BLaER1 treated with 17β-estradiol and CSF1 and Interleukin-3, amounts not matched to agents 10 nM and 100 nM (cell line): ENCODE data around the gene SRR.
A peak's percentile ranks its signal among the peaks of the same experiment; 100 is the strongest.

Experiments used
- H3K27ac ChIP-seq, 11 experiments: shearing (Covaris generic); formaldehyde crosslinking; 2 replicates each; pipeline ENCODE4 v1.8.1; 2022
- H3K27me3 ChIP-seq, 11 experiments: shearing (Covaris generic); formaldehyde crosslinking; 2 replicates each; pipeline ENCODE4 v1.8.1; 2022
- H3K36me3 ChIP-seq, 11 experiments: shearing (Covaris generic); formaldehyde crosslinking; 2 replicates each; pipeline ENCODE4 v1.8.1; 2022
- H3K4me1 ChIP-seq, 10 experiments: shearing (Covaris generic); formaldehyde crosslinking; 2 replicates each; pipeline ENCODE4 v1.8.1; 2022
- H3K4me2 ChIP-seq, 11 experiments: shearing (Covaris generic); formaldehyde crosslinking; 2 replicates each; pipeline ENCODE4 v1.8.1; 2022
- H3K4me3 ChIP-seq, 10 experiments: shearing (Covaris generic); formaldehyde crosslinking; 2 replicates each; pipeline ENCODE4 v1.8.1; 2022
- H3K9ac ChIP-seq, 11 experiments: shearing (Covaris generic); formaldehyde crosslinking; 2 replicates each; pipeline ENCODE4 v1.8.1; 2022
- H3K9me3 ChIP-seq, 11 experiments: shearing (Covaris generic); formaldehyde crosslinking; replicated peaks in 1 of 11; 2 replicates each; pipeline ENCODE4 v1.8.1; 2022
- H4K20me1 ChIP-seq, 11 experiments: shearing (Covaris generic); formaldehyde crosslinking; 2 replicates each; pipeline ENCODE4 v1.8.1; 2022
- Cebpa-rat ChIP-seq, 11 experiments: shearing (Covaris generic); IDR thresholded peaks; 2 replicates each; pipeline ENCODE4 v1.8.1; 2022

Gene SRR

DNA sequence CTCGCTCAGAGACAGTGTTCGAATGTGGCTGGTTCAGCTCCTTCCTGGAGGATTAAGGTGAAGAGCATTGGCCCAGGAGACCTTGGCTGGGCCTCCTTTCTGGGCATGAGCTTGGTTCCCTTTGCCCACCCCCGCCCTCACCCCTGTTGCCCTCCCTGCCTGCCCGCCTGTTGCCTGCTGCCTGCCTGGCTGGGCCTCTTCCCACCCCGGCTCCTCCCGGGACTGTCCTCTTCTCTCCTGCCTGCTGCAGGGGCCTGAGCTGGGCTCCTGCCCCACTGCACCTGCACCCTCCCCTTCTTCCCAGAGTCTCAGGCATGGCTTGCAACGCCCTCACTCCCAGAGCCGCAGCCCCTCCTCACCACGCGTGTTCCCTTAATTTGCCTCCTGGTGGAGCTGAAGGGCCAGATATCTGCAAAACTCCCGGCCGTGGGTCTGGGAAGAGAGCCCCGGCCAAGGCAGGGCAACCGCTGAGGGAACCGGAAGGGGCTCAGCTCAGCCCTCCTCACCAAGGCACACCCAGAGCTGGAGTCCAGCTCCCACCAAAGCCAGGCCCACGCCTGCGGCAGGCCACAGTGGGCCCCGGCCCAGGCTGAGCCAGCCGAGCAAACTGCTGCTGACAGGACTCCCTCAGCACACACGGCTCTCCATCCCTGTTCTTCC lies 65.9 kb downstream of the SRR start:
- peak overlapping the region; percentile 68 to 92 (median 82); a peak in 21 of 22 replicates for H3K4me2 ChIP-seq
- no peaks in the 10 kb centered on the region for H3K27me3 ChIP-seq
- peaks cover 29 to 63% (median 51%) of the 10 kb centered on the region in 11 experiments for H3K36me3 ChIP-seq
- no peak for TF ChIP-seq Cebpa-rat (IDR thresholded peaks at IDR 0.05)
- peak overlapping the region in 9 of 11 experiments; percentile 28 to 67 (median 53); a peak in 18 of 22 replicates for H3K9ac ChIP-seq
- H4K20me1 ChIP-seq: peaks cover 0 to 32% (median 0%) of the 10 kb centered on the region in 11 experiments; a peak in 4 of 22 replicates
- peak overlapping the region in 2 of 10 experiments; percentile 19 to 36; a peak in 1 of 20 replicates for H3K4me3 ChIP-seq
- H3K27ac ChIP-seq: peak overlapping the region in 8 of 11 experiments; percentile 41 to 75 (median 62); a peak in 16 of 22 replicates
- H3K9me3 ChIP-seq: no peaks in the 10 kb centered on the region
- peaks cover 20 to 43% (median 38%) of the 10 kb centered on the region in 10 experiments for H3K4me1 ChIP-seq

DNA sequence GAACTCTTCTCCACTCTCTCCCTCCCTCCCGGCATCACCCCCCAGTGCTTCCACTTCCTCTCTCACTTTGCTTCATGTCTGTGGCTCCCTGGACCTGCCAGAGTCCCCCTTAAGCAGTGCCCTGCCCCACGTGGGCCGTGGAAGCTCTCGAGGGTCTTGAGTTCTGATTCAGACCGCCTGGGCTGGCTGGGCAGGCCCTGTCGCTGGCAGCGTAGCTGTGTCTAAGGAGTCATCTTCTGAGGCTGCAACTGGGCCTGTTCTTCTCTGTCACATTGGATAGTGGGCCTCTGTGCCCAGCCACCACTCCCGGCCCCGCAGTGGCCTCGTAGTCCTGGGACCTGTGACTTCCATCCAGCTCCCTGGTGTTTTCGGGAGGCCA lies 66.5 kb downstream of the SRR start:
- H3K27me3 ChIP-seq: no peaks in the 10 kb centered on the region
- H3K9me3 ChIP-seq: no peaks in the 10 kb centered on the region
- H3K36me3 ChIP-seq: peaks cover 30 to 62% (median 50%) of the 10 kb centered on the region in 11 experiments
- H3K9ac ChIP-seq: peak overlapping the region in 9 of 11 experiments; percentile 28 to 67 (median 53); a peak in 12 of 22 replicates
- peaks cover 20 to 48% (median 38%) of the 10 kb centered on the region in 10 experiments for H3K4me1 ChIP-seq
- peaks cover 0 to 32% (median 0%) of the 10 kb centered on the region in 11 experiments; a peak in 4 of 22 replicates for H4K20me1 ChIP-seq
- no peak for TF ChIP-seq Cebpa-rat (IDR thresholded peaks at IDR 0.05)
- peak overlapping the region in 8 of 11 experiments; percentile 70 to 92 (median 85); a peak in 10 of 22 replicates for H3K4me2 ChIP-seq
- peak overlapping the region in 8 of 11 experiments; percentile 41 to 75 (median 62); a peak in 14 of 22 replicates for H3K27ac ChIP-seq
- no peak overlapping the region for H3K4me3 ChIP-seq

DNA sequence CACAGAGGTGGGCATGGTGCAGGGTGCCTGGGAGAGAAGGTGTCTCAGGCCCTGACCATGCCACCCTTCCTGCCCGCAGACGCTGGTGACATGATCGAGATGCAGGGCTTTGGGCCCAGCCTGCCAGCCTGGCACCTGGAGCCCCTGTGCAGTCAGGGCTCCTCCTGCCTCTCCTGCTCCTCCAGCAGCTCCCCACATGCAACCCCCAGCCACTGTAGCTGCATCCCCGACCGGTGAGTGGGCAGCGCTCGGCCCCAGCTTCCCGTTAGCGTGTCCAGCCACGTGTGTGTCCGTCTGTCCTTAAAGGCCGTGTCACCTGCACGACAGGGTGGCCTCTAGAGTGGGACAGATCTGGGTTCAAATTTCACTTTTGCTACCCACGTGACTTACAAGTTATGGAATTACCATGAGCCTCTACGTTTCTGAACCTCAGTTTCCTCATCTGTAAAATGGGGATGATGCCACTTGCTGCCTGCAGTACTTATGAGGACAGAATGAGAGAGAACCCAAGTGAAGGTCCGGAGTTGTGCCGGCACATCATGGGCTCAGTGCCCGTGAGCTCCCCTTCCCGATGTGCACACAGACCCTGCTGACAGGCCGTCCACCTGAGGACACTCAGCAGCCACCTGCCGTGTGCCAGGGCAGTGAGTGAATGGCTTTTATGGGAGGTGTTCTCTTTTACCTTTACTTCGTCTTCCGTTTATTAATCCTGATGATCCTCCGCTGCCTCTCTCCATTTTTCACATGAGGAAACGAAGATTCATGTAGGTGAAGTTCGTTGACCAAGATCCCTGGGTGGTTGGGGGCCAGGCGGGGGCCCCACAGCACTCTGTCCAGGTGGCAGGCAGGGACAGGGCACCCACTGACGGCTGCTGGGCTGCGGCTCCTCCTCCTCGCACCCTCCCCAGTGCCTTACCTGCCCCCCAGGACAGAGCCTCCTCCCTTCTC lies 67.7 kb downstream of the SRR start:
- no peak overlapping the region for H3K4me2 ChIP-seq
- peak overlapping the region in 3 of 11 experiments; percentile 66 to 73 (median 70); a peak in 1 of 22 replicates for H3K27ac ChIP-seq
- no peak overlapping the region; a peak in 2 of 22 replicates for H3K9ac ChIP-seq
- TF ChIP-seq Cebpa-rat (IDR thresholded peaks at IDR 0.05): no peak
- peaks cover 20 to 50% (median 38%) of the 10 kb centered on the region in 10 experiments for H3K4me1 ChIP-seq
- H3K9me3 ChIP-seq: no peaks in the 10 kb centered on the region
- H4K20me1 ChIP-seq: peaks cover 0 to 32% (median 0%) of the 10 kb centered on the region in 11 experiments; a peak in 4 of 22 replicates
- no peaks in the 10 kb centered on the region for H3K27me3 ChIP-seq
- H3K4me3 ChIP-seq: no peak overlapping the region
- H3K36me3 ChIP-seq: peaks cover 33 to 62% (median 52%) of the 10 kb centered on the region in 11 experiments

DNA sequence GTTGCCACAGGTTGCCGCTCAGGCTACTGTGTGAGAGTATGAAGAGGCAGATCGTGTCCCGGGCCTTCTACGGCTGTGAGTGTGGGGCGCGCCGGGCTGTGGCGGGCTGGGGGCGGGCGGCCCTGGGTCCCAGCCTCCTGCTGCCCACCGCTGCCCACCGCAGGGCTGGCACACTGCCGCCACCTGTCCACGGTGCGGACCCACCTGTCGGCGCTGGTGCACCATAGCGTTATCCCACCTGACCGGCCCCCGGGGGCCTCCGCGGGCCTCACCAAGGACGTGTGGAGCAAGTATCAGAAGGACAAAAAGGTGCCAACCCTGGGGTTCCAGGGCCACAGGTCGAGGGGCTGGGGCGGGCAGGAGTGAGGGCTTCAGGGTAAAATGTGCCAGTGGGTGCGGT lies 68.4 kb downstream of the SRR start:
- Histone ChIP-seq H3K27me3 (no peaks in the 10 kb centered on the region), H4K20me1 (peaks cover 0 to 32% (median 0%) of the 10 kb centered on the region in 11 experiments; a peak in 5 of 22 replicates), H3K4me3 (no peak overlapping the region), H3K36me3 (peaks cover 35 to 63% (median 55%) of the 10 kb centered on the region in 11 experiments), H3K27ac (peak overlapping the region in 1 of 11 experiments; percentile 4; a peak in 1 of 22 replicates), H3K4me2 (no peak overlapping the region), H3K4me1 (peaks cover 20 to 43% (median 33%) of the 10 kb centered on the region in 10 experiments), H3K9ac (0 out of 22 replicates have a peak overlapping the region, but pooled peaks of 1 of the 11 experiments have one; percentile 13), H3K9me3 (no peaks in the 10 kb centered on the region)
- no peak for TF ChIP-seq Cebpa-rat (IDR thresholded peaks at IDR 0.05)

DNA sequence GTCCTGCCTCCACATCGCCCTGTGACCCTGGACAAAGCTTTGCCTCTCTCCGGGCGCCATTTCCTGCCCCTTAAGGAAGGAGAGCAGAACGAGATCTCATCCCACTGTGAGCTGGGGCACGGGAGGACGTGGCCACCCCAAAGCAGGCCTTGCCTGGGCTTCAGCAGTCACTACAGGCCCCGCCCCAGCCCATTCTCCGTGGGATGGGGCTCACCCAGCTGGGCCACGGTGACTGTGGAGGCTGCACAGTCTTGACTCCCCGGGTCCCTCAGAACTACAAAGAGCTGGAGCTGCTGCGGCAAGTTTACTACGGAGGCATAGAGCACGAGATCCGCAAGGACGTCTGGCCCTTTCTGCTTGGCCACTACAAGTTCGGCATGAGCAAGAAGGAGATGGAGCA lies 68.9 kb downstream of the SRR start:
- Histone ChIP-seq H3K27ac (no peak overlapping the region), H3K9me3 (no peaks in the 10 kb centered on the region), H3K9ac (0 out of 22 replicates have a peak overlapping the region, but pooled peaks of 1 of the 11 experiments have one; percentile 13), H3K4me2 (no peak overlapping the region), H4K20me1 (peaks cover 0 to 29% (median 0%) of the 10 kb centered on the region in 11 experiments; a peak in 5 of 22 replicates), H3K27me3 (no peaks in the 10 kb centered on the region), H3K4me1 (peaks cover 19 to 39% (median 29%) of the 10 kb centered on the region in 10 experiments), H3K36me3 (peaks cover 37 to 68% (median 59%) of the 10 kb centered on the region in 11 experiments), H3K4me3 (no peak overlapping the region)
- TF ChIP-seq Cebpa-rat (IDR thresholded peaks at IDR 0.05): no peak

DNA sequence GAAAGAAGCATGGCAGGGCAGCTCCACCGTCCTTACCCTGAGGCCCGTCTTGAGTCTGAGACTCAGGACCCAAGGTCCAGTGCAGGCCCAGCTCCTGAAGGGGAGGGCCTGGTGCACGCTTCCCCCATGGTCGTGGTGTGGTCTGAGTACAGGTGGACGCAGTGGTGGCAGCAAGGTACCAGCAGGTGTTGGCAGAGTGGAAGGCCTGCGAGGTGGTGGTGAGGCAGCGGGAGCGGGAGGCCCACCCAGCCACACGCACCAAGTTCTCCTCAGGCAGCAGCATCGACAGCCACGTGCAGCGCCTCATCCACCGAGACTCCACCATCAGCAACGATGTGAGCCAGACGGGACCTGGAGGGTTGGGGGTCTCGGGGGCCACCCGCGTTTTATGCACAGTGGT lies 69.4 kb downstream of the SRR start:
- H3K27me3 ChIP-seq: no peaks in the 10 kb centered on the region
- H3K4me3 ChIP-seq: no peak overlapping the region
- H3K36me3 ChIP-seq: peaks cover 39 to 73% (median 64%) of the 10 kb centered on the region in 11 experiments
- no peak for TF ChIP-seq Cebpa-rat (IDR thresholded peaks at IDR 0.05)
- H4K20me1 ChIP-seq: peaks cover 0 to 24% (median 0%) of the 10 kb centered on the region in 11 experiments; a peak in 5 of 22 replicates
- H3K4me1 ChIP-seq: peaks cover 15 to 34% (median 24%) of the 10 kb centered on the region in 10 experiments
- H3K27ac ChIP-seq: no peak overlapping the region
- no peaks in the 10 kb centered on the region for H3K9me3 ChIP-seq
- H3K9ac ChIP-seq: 0 out of 22 replicates have a peak overlapping the region, but pooled peaks of 1 of the 11 experiments have one; percentile 5
- H3K4me2 ChIP-seq: no peak overlapping the region
